Muscle of leg (tissue), 16 donors: Measurements from ENCODE around the gene FMN1. TPM values are rescaled to one million over a fixed set of nuclear protein-coding genes. Genes with fewer than 3 reads are reported as not detected.
A peak's percentile ranks its signal among the peaks of the same experiment; 100 is the strongest.

Experiments used
- DNase-seq: peaks from one replicate; pipeline ENCODE4 v3.0.0; 2013
- H3K27ac ChIP-seq: one replicate; pipeline ENCODE4 v1.5.1; 2013; ENCODE audit warnings: mild to moderate bottlenecking, low read length, control low read depth
- H3K27me3 ChIP-seq: one replicate; pipeline ENCODE4 v1.6.1; 2013; ENCODE audit warnings: low read length; ENCODE audit not compliant: control insufficient read depth, insufficient read depth
- H3K36me3 ChIP-seq: one replicate; pipeline ENCODE4 v1.6.1; 2013; ENCODE audit warnings: low read length; ENCODE audit not compliant: control insufficient read depth, insufficient read depth
- H3K4me1 ChIP-seq: one replicate; pipeline ENCODE4 v1.6.1; 2013; ENCODE audit warnings: low read length; ENCODE audit not compliant: control insufficient read depth, insufficient read depth
- H3K4me3 ChIP-seq: one replicate; pipeline ENCODE4 v1.5.1; 2013; ENCODE audit warnings: low read length, control low read depth
- H3K9me3 ChIP-seq: replicated peaks from 2 replicates; pipeline ENCODE4 v1.6.1; 2013; ENCODE audit warnings: low read depth, low read length; ENCODE audit not compliant: control insufficient read depth
- WGBS: methylation state at CpG from one replicate; pipeline ENCODE4 v1.1.5; 2013; ENCODE audit warnings: missing lambda C conversion rate; ENCODE audit not compliant: insufficient coverage; 5-methylcytosine and 5-hydroxymethylcytosine counted together
- long read RNA-seq, 11 donors: transcript quantifications; one replicate each; lab custom pipeline, GENCODE V29; 2026
- polyA plus RNA-seq, 8 donors: library from polyadenylated mRNA; unstranded; fragments of 120-200 nt; gene quantifications; one replicate each; pipeline versions ENCODE4 v1.2.1 to v1.2.3, GENCODE V29; 2013; ENCODE audit warnings: inconsistent platforms in 1 of 8, low replicate concordance in 1 of 8; ENCODE audit not compliant: insufficient read length in 8 of 8, insufficient read depth in 1 of 8
- total RNA-seq: library from RNA; stranded (reverse); fragments of 120-200 nt; gene quantifications from one replicate; pipeline ENCODE4 v1.2.4, GENCODE V29; 2013

The FMN1 gene, protein sequence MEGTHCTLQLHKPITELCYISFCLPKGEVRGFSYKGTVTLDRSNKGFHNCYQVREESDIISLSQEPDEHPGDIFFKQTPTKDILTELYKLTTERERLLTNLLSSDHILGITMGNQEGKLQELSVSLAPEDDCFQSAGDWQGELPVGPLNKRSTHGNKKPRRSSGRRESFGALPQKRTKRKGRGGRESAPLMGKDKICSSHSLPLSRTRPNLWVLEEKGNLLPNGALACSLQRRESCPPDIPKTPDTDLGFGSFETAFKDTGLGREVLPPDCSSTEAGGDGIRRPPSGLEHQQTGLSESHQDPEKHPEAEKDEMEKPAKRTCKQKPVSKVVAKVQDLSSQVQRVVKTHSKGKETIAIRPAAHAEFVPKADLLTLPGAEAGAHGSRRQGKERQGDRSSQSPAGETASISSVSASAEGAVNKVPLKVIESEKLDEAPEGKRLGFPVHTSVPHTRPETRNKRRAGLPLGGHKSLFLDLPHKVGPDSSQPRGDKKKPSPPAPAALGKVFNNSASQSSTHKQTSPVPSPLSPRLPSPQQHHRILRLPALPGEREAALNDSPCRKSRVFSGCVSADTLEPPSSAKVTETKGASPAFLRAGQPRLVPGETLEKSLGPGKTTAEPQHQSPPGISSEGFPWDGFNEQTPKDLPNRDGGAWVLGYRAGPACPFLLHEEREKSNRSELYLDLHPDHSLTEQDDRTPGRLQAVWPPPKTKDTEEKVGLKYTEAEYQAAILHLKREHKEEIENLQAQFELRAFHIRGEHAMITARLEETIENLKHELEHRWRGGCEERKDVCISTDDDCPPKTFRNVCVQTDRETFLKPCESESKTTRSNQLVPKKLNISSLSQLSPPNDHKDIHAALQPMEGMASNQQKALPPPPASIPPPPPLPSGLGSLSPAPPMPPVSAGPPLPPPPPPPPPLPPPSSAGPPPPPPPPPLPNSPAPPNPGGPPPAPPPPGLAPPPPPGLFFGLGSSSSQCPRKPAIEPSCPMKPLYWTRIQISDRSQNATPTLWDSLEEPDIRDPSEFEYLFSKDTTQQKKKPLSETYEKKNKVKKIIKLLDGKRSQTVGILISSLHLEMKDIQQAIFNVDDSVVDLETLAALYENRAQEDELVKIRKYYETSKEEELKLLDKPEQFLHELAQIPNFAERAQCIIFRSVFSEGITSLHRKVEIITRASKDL (N-terminal part only)
- total RNA-seq = 1.6 TPM
- 1 to 10 TPM in 5 of 8 donors, under 1 TPM in 3; 0.50 to 3.5 (median 1.0) TPM for polyA plus RNA-seq
- long read RNA-seq, donor 1 = 0 reads
- long read RNA-seq, donor 2 = 0 reads
- long read RNA-seq, donor 3 = 0 reads
- long read RNA-seq, donor 4 = 0 reads
- long read RNA-seq, donor 5 = 0 reads
- long read RNA-seq, donor 6 = 0 reads
- long read RNA-seq, donor 7 = 0 reads
- long read RNA-seq, donor 8 = 0 reads
- long read RNA-seq, donor 9 = 0 reads
- long read RNA-seq, donor 10, full-length matches to known transcripts = 1 of 1 reads
- long read RNA-seq, donor 10, partial matches to known transcripts = 0 of 1 reads
- long read RNA-seq, donor 10, other reads (novel, unspliced or antisense) = 0 of 1 reads
- long read RNA-seq, donor 11 = 0 reads

DNA sequence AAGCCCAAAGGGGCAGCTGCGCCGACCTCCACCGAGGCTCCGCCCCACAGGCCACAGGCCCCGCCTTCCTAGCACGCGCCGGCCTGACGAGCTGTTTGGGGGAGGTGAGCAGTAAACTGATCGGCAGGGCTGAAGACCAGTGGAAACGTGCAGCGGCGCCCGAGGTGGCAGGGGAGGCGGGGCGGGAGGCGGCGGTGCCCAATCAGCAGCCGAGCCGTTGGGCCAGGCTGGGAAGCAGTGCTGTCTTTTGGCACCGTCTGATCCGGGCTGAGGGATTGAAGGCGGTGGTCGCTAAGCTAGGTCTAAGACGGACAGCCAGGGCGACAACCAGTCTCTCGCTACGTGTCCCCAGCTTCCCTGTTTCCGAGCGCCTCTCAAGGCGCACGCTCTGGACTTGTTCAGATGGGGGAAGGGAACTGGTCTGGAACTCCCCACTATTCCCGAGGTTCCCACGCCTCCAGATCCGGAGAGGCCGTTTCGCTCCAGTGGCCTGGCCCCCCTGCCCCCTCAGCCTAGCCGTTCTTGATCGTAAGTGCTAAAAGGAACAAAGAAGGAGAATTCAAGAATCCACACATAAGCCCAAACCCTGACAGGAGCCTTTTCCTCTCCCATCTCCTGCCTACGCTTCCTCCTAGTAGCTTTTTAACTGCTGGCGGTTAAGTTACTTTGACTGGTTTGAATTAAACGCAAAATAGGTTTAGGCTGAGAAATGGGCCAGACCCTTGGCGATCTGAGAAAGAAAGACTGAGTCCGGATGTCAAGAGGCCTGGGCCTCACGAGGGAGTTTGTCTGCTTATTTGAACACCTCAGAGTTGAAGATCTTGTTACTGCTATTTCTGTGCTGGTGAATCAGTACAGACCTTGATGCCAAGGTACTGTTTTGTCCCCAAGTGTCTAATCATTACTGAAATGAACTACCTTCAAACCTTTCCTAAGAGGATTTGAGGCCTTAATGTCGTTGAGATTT is at the start of gene FMN1:
Gene FMN1 (minus strand): TSS at position 11 of the 967 bp plus-strand sequence. CDS start 39,800 bp downstream, outside the sequence.
- no peaks in the 10 kb centered on the region for H3K36me3 ChIP-seq
- peaks cover 9% of the 10 kb centered on the region for H3K4me1 ChIP-seq

GRCh38 chr15:33243869-33244268 is 49.4 kb upstream of the FMN1 start:
- no peak for DNase-seq
- WGBS = no CpG with 5 or more reads among the region's 1 CpG
- Histone ChIP-seq H3K27ac (no peak overlapping the region), H3K4me1 (no peaks in the 10 kb centered on the region), H3K36me3 (no peaks in the 10 kb centered on the region), H3K4me3 (no peak overlapping the region), H3K9me3 (no peaks in the 10 kb centered on the region), H3K27me3 (no peaks in the 10 kb centered on the region)

More for the DNA sequence above, at the start of gene FMN1:
- Histone ChIP-seq H3K27ac (no peak within 1 kb of the TSS), H3K27me3 (peaks cover 13% of the 10 kb centered on the region), H3K9me3 (no peaks in the 10 kb centered on the region), H3K4me3 (peak within 1 kb of the TSS; percentile 45)
- 5% methylated on average over 35 of the region's 46 CpGs for WGBS
- DNase-seq = peak; percentile 94

- no peaks in the 10 kb centered on the region for H3K9me3 ChIP-seq
- H3K4me1 ChIP-seq = no peaks in the 10 kb centered on the region
- DNase-seq = no peak
- no peak overlapping the region for H3K4me3 ChIP-seq
- no peaks in the 10 kb centered on the region for H3K36me3 ChIP-seq
- H3K27ac ChIP-seq = no peak overlapping the region
- no CpG with 5 or more reads among the region's 2 CpGs for WGBS
- H3K27me3 ChIP-seq = no peaks in the 10 kb centered on the region
Measured at GRCh38 chr15:33243393-33243792, 48.9 kb upstream of the FMN1 start.

DNA sequence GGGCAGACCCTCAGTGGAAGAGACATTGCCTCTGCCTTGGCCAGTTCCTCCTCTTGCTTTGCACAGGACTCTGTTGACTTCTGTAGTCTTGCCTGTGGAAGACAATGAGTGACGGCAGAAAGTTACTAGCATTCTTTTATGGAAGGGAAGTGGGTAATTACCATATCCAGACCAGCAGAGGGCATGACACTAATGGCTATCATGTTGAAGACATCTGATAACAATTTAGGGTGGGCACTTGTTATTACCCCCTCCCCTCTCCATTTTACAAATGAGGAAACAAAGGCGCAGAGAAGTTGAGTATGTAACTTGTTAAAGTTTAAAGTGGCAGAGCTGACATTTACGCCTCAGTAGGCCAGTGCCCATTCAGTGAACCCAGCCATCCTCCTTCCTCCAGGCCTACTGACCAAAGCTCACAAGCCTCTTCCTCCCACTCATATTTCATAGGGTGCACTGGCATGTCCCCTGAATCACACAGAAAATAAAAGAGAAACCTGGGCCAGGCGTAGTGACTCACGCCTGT is 48.2 kb upstream of the FMN1 start:
- Histone ChIP-seq H3K36me3 (no peaks in the 10 kb centered on the region), H3K27ac (no peak overlapping the region), H3K9me3 (no peaks in the 10 kb centered on the region), H3K4me1 (no peaks in the 10 kb centered on the region), H3K27me3 (no peaks in the 10 kb centered on the region), H3K4me3 (no peak overlapping the region)
- 90% methylated on average over 2 of the region's 5 CpGs for WGBS
- DNase-seq = no peak

DNA sequence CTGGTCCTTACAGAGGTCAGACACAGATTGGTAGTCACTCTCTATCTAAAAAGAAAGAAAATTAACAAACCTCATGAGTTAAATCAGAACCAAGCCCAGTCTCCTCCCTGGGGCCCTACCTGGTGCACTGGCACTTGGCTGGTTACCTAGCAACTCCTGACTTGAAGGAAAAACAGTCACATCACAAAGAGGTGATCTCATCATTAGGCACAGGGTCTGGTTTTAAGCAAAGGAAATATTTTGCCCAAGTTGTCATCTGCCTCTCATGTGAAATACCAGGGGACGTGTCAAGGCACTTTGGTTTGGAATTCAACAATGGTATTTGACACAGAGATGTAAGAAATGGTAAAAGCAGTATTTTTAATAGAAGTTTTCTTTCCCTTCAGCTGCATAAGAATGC is 47.7 kb upstream of the FMN1 start:
- DNase-seq = peak; percentile 3
- WGBS = no CpG with 5 or more reads among the region's 1 CpG
- Histone ChIP-seq H3K9me3 (no peaks in the 10 kb centered on the region), H3K4me1 (no peaks in the 10 kb centered on the region), H3K27me3 (no peaks in the 10 kb centered on the region), H3K36me3 (no peaks in the 10 kb centered on the region), H3K4me3 (no peak overlapping the region), H3K27ac (no peak overlapping the region)

GRCh38 chr15:33236841-33237509 is 42.5 kb upstream of the FMN1 start:
- DNase-seq = no peak
- H3K9me3 ChIP-seq = no peaks in the 10 kb centered on the region
- no peak overlapping the region for H3K27ac ChIP-seq
- H3K4me3 ChIP-seq = no peak overlapping the region
- peaks cover 3% of the 10 kb centered on the region for H3K27me3 ChIP-seq
- H3K4me1 ChIP-seq = no peaks in the 10 kb centered on the region
- no CpG with 5 or more reads among the region's 4 CpGs for WGBS
- H3K36me3 ChIP-seq = no peaks in the 10 kb centered on the region

GRCh38 chr15:33234020-33234461 is 39.5 kb upstream of the FMN1 start:
- H3K4me1 ChIP-seq = no peaks in the 10 kb centered on the region
- no peaks in the 10 kb centered on the region for H3K9me3 ChIP-seq
- no peak overlapping the region for H3K27ac ChIP-seq
- H3K27me3 ChIP-seq = peaks cover 3% of the 10 kb centered on the region
- peak; percentile 17 for DNase-seq
- no peaks in the 10 kb centered on the region for H3K36me3 ChIP-seq
- 67% methylated on average over 2 of the region's 5 CpGs for WGBS
- H3K4me3 ChIP-seq = no peak overlapping the region

GRCh38 chr15:33226559-33227181 is 32.2 kb upstream of the FMN1 start:
- peaks cover 3% of the 10 kb centered on the region for H3K4me1 ChIP-seq
- no peak overlapping the region for H3K4me3 ChIP-seq
- peak; percentile 10 for DNase-seq
- H3K27ac ChIP-seq = no peak overlapping the region
- no peaks in the 10 kb centered on the region for H3K9me3 ChIP-seq
- H3K36me3 ChIP-seq = no peaks in the 10 kb centered on the region
- no CpG with 5 or more reads among the region's 3 CpGs for WGBS
- no peaks in the 10 kb centered on the region for H3K27me3 ChIP-seq
